Measurements from ENCODE around the gene TRHDE. TPM values are rescaled to one million over a fixed set of nuclear protein-coding genes. Genes with fewer than 3 reads are reported as not detected.

TRHDE gene
- polyA plus RNA-seq, 1 donor from 2014 or later = not detected

- H3K4me1 Mint-ChIP-seq = no peaks in the 10 kb centered on the region
- H3K9me3 Mint-ChIP-seq = peaks cover 2 to 13% (median 6%) of the 10 kb centered on the region in 3 donors
- H3K27ac Mint-ChIP-seq = no peak overlapping the region
- no peak overlapping the region for H3K4me3 Mint-ChIP-seq
- no peaks in the 10 kb centered on the region for H3K27me3 Mint-ChIP-seq
- no peaks in the 10 kb centered on the region for H3K36me3 Mint-ChIP-seq
These were observed 118.0 kb downstream of the TRHDE start for GRCh38 chr12:72390146-72390545.

- H3K4me3 Mint-ChIP-seq = no peak overlapping the region
- H3K36me3 Mint-ChIP-seq = no peaks in the 10 kb centered on the region
- no peak overlapping the region for H3K27ac Mint-ChIP-seq
- no peaks in the 10 kb centered on the region for H3K27me3 Mint-ChIP-seq
- H3K9me3 Mint-ChIP-seq = peaks cover 0 to 1% (median 0%) of the 10 kb centered on the region in 3 donors
- no peaks in the 10 kb centered on the region for H3K4me1 Mint-ChIP-seq
These were observed 133.9 kb downstream of the TRHDE start for GRCh38 chr12:72406111-72406510.

- Mint-ChIP-seq H3K27ac (no peak overlapping the region), H3K4me1 (no peaks in the 10 kb centered on the region), H3K36me3 (no peaks in the 10 kb centered on the region), H3K4me3 (no peak overlapping the region), H3K9me3 (peaks cover 0 to 5% (median 0%) of the 10 kb centered on the region in 3 donors), H3K27me3 (no peaks in the 10 kb centered on the region)
These were observed 160.0 kb downstream of the TRHDE start for GRCh38 chr12:72432037-72432604.

GRCh38 chr12:72433298-72433697 is 161.1 kb downstream of the TRHDE start:
- H3K27me3 Mint-ChIP-seq = no peaks in the 10 kb centered on the region
- no peak overlapping the region for H3K4me3 Mint-ChIP-seq

GRCh38 chr12:72434999-72435398 is 162.8 kb downstream of the TRHDE start:
- Mint-ChIP-seq H3K4me3 (no peak overlapping the region), H3K27me3 (no peaks in the 10 kb centered on the region), H3K4me1 (no peaks in the 10 kb centered on the region), H3K27ac (no peak overlapping the region), H3K9me3 (peaks cover 5 to 11% (median 6%) of the 10 kb centered on the region in 3 donors), H3K36me3 (no peaks in the 10 kb centered on the region)

More at GRCh38 chr12:72433298-72433697, 161.1 kb downstream of the TRHDE start:
- Mint-ChIP-seq H3K4me1 (no peaks in the 10 kb centered on the region), H3K36me3 (no peaks in the 10 kb centered on the region), H3K27ac (no peak overlapping the region), H3K9me3 (peaks cover 0 to 8% (median 5%) of the 10 kb centered on the region in 3 donors)

- H3K27me3 Mint-ChIP-seq = no peaks in the 10 kb centered on the region
- H3K36me3 Mint-ChIP-seq = no peaks in the 10 kb centered on the region
- H3K4me1 Mint-ChIP-seq = no peaks in the 10 kb centered on the region
- H3K27ac Mint-ChIP-seq = no peak overlapping the region
- H3K9me3 Mint-ChIP-seq = peaks cover 8 to 9% (median 9%) of the 10 kb centered on the region in 3 donors
- H3K4me3 Mint-ChIP-seq = no peak overlapping the region
These were observed 170.0 kb downstream of the TRHDE start for GRCh38 chr12:72442217-72442616.

- H3K27ac Mint-ChIP-seq = no peak overlapping the region
- H3K4me3 Mint-ChIP-seq = no peak overlapping the region
- H3K36me3 Mint-ChIP-seq = no peaks in the 10 kb centered on the region
- no peaks in the 10 kb centered on the region for H3K4me1 Mint-ChIP-seq
- no peaks in the 10 kb centered on the region for H3K27me3 Mint-ChIP-seq
- H3K9me3 Mint-ChIP-seq = peaks cover 2 to 9% (median 3%) of the 10 kb centered on the region in 3 donors
These were observed 172.0 kb downstream of the TRHDE start for GRCh38 chr12:72444125-72444524.

- peak overlapping the region in 1 of 3 donors; percentile 10 for H3K27ac Mint-ChIP-seq
- H3K4me1 Mint-ChIP-seq = no peaks in the 10 kb centered on the region
- H3K36me3 Mint-ChIP-seq = no peaks in the 10 kb centered on the region
- H3K27me3 Mint-ChIP-seq = no peaks in the 10 kb centered on the region
- H3K4me3 Mint-ChIP-seq = no peak overlapping the region
- peaks cover 2 to 6% (median 3%) of the 10 kb centered on the region in 3 donors for H3K9me3 Mint-ChIP-seq
These were observed 172.4 kb downstream of the TRHDE start for GRCh38 chr12:72444566-72444965.

GRCh38 chr12:72448089-72448488 is 175.9 kb downstream of the TRHDE start:
- H3K9me3 Mint-ChIP-seq = peaks cover 3 to 7% (median 4%) of the 10 kb centered on the region in 3 donors

GRCh38 chr12:72448805-72449204 is 176.6 kb downstream of the TRHDE start:
- no peaks in the 10 kb centered on the region for H3K36me3 Mint-ChIP-seq
- peak overlapping the region in 1 of 4 donors; percentile 20 for H3K4me3 Mint-ChIP-seq
- H3K27me3 Mint-ChIP-seq = no peaks in the 10 kb centered on the region
- H3K4me1 Mint-ChIP-seq = no peaks in the 10 kb centered on the region
- no peak overlapping the region for H3K27ac Mint-ChIP-seq
- peaks cover 3 to 7% (median 6%) of the 10 kb centered on the region in 3 donors for H3K9me3 Mint-ChIP-seq

More at GRCh38 chr12:72448089-72448488, 175.9 kb downstream of the TRHDE start:
- Mint-ChIP-seq H3K4me1 (no peaks in the 10 kb centered on the region), H3K27ac (no peak overlapping the region), H3K36me3 (no peaks in the 10 kb centered on the region), H3K27me3 (no peaks in the 10 kb centered on the region), H3K4me3 (no peak overlapping the region)

GRCh38 chr12:72453066-72453465 is 180.9 kb downstream of the TRHDE start:
- Mint-ChIP-seq H3K4me1 (no peaks in the 10 kb centered on the region), H3K4me3 (no peak overlapping the region), H3K9me3 (peaks cover 3 to 6% (median 3%) of the 10 kb centered on the region in 3 donors), H3K27me3 (no peaks in the 10 kb centered on the region), H3K27ac (no peak overlapping the region), H3K36me3 (no peaks in the 10 kb centered on the region)

- Mint-ChIP-seq H3K4me3 (no peak overlapping the region), H3K4me1 (no peaks in the 10 kb centered on the region), H3K9me3 (peaks cover 3 to 6% (median 3%) of the 10 kb centered on the region in 3 donors), H3K27me3 (no peaks in the 10 kb centered on the region), H3K27ac (no peak overlapping the region), H3K36me3 (no peaks in the 10 kb centered on the region)
These were observed 181.4 kb downstream of the TRHDE start for GRCh38 chr12:72453550-72453949.

- peaks cover 0 to 3% (median 0%) of the 10 kb centered on the region in 3 donors for H3K4me1 Mint-ChIP-seq
- no peak overlapping the region for H3K4me3 Mint-ChIP-seq
- H3K9me3 Mint-ChIP-seq = peaks cover 0 to 5% (median 2%) of the 10 kb centered on the region in 3 donors
- H3K36me3 Mint-ChIP-seq = no peaks in the 10 kb centered on the region
- H3K27ac Mint-ChIP-seq = no peak overlapping the region
- no peaks in the 10 kb centered on the region for H3K27me3 Mint-ChIP-seq
These were observed 192.3 kb downstream of the TRHDE start for GRCh38 chr12:72464471-72464870.

- Mint-ChIP-seq H3K4me3 (no peak overlapping the region), H3K36me3 (no peaks in the 10 kb centered on the region)
These were observed 193.0 kb downstream of the TRHDE start for GRCh38 chr12:72465155-72465554.

GRCh38 chr12:72465940-72466630 is 193.9 kb downstream of the TRHDE start:
- H3K27me3 Mint-ChIP-seq = no peaks in the 10 kb centered on the region
- no peak overlapping the region for H3K27ac Mint-ChIP-seq
- no peaks in the 10 kb centered on the region for H3K36me3 Mint-ChIP-seq
- peaks cover 0 to 3% (median 0%) of the 10 kb centered on the region in 3 donors for H3K4me1 Mint-ChIP-seq
- H3K9me3 Mint-ChIP-seq = peaks cover 2 to 5% (median 2%) of the 10 kb centered on the region in 3 donors
- no peak overlapping the region for H3K4me3 Mint-ChIP-seq

More at GRCh38 chr12:72465155-72465554, 193.0 kb downstream of the TRHDE start:
- Mint-ChIP-seq H3K9me3 (peaks cover 0 to 5% (median 2%) of the 10 kb centered on the region in 3 donors), H3K4me1 (peaks cover 0 to 3% (median 0%) of the 10 kb centered on the region in 3 donors), H3K27me3 (no peaks in the 10 kb centered on the region), H3K27ac (no peak overlapping the region)

All from IgD-negative memory B cell (primary cell).